Measurements from ENCODE around the gene CTSW.

Gene CTSW

GRCh38 chr11:65927904-65928397 is 48.3 kb downstream of the CTSW start:
- DNase-seq (ENCODE audit: low read depth, low spot score) = peak; percentile 64

- no peak for DNase-seq (ENCODE audit: low read depth, low spot score)
These were observed 49.0 kb downstream of the CTSW start for GRCh38 chr11:65928667-65929066.

GRCh38 chr11:65931773-65932557 is 52.3 kb downstream of the CTSW start:
- no peak for DNase-seq (ENCODE audit: low read depth, low spot score)

- no peak for DNase-seq (ENCODE audit: low read depth, low spot score)
These were observed 52.9 kb downstream of the CTSW start for GRCh38 chr11:65932558-65932919.
